AG09319 (cell line): ENCODE results near the gene TOP3B.
"Not testable (repeated sequence)": the region's sequence is repeated elsewhere in the genome, so short reads cannot be mapped to it uniquely, and the experiment has no call there.

ENCODE experiments used
- DNase-seq: peaks from one replicate; pipeline ENCODE4 v3.0.0-alpha.2; 2010; ENCODE audit warnings: low read depth; ENCODE audit errors: extremely low read depth
- TF ChIP-seq, protein P1 (sequence below): IDR thresholded peaks from 2 replicates; pipeline ENCODE4 v1.5.1; 2011; ENCODE audit warnings: low read depth, mild to moderate bottlenecking, inconsistent platforms, low read length, moderate library complexity

The TOP3B gene

DNA sequence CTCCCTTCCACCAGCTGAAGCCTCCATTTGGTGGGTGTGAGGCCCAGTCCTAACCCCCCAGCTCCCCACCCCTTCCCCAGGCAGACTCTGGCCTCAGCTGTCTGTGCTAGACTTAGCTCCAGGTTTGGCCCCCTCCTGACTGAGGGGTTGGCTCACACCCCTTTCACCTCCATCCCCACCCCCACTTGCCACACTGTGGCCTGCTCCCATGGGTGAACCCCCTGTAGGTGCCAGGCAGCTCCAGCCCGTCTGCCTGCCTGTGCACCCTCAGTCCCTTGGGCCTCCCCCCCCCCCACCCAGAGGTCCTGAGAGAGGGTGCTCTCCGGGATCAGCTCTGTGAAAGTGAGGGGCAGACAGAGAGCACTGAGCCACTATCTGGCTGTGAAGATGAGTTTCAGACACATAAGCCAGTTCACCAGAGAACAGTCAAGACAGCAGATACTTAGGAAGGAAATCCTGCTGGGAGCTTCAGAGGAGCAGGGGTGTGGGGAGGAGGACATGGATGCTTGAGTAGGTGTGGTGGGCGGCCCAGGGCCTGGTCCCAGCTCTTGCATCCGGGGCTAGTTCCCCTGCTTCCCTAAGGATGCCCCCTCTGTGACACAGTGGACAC lies 66.2 kb downstream of the TOP3B start:
- no peak for DNase-seq
- TF ChIP-seq, protein P1, sequence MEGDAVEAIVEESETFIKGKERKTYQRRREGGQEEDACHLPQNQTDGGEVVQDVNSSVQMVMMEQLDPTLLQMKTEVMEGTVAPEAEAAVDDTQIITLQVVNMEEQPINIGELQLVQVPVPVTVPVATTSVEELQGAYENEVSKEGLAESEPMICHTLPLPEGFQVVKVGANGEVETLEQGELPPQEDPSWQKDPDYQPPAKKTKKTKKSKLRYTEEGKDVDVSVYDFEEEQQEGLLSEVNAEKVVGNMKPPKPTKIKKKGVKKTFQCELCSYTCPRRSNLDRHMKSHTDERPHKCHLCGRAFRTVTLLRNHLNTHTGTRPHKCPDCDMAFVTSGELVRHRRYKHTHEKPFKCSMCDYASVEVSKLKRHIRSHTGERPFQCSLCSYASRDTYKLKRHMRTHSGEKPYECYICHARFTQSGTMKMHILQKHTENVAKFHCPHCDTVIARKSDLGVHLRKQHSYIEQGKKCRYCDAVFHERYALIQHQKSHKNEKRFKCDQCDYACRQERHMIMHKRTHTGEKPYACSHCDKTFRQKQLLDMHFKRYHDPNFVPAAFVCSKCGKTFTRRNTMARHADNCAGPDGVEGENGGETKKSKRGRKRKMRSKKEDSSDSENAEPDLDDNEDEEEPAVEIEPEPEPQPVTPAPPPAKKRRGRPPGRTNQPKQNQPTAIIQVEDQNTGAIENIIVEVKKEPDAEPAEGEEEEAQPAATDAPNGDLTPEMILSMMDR = no peak

DNA sequence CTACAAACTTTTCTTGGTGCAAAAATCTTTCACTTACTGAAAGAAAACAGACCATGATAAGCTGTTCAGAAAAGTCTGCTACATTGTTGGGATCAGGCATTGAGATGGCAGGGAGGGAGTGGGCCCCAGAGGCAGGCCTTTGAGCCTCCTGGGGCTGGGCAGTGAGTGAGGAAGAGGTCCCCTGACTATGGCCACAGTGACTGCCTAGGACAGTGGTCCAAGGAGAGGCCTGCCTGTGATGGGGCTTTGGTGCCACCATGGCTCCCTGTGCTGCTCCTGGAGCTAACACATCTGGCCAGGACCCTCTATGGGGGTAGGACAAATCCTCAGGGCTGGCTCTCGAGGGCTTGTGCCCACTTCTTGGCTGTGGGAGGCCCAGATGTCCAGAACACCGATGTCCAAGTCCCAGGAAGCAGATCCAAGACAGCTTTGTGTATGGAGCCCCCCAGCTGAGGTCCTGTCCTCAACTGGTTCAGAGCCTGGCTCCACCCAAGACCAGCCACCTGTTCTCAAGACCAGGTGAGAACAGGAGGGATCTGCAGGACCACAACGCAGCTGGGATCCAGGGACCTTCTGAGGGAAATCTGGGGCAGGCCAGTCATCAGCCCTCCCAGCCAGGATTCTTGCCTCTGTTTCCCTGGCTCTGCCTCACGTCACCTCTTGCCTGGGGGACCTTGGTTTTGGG lies 66.8 kb downstream of the TOP3B start:
- TF ChIP-seq, protein P1 = no peak
- DNase-seq = no peak

DNA sequence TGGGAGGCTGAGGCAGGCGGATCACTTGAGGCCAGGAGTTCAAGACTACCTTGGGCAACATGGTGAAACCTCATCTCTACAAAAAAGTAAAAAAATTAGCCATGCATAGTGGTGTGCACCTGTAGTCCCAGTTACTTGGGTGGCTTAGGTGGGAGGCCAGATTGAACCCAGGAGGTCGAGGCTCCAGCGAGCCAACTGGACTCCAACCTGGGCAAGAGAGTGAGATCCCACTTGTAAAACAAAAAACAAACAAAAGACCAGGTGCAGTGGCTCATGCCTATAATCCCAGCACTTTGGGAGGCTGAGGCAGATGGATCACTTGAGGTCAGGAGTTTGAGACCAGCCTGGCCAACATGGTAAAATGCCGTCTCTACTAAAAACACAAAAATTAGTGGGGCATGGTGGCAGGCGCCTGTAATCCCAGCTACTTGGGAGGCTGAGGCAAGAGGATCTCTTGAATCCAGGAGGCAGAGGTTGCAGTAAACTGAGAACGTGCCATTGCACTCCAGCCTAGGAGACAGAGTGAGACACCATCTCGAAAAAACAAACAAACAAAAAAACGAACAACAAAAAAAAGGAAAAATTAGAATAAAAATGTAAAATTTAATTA lies 68.4 kb downstream of the TOP3B start:
- not testable (repeated sequence) for DNase-seq

DNA sequence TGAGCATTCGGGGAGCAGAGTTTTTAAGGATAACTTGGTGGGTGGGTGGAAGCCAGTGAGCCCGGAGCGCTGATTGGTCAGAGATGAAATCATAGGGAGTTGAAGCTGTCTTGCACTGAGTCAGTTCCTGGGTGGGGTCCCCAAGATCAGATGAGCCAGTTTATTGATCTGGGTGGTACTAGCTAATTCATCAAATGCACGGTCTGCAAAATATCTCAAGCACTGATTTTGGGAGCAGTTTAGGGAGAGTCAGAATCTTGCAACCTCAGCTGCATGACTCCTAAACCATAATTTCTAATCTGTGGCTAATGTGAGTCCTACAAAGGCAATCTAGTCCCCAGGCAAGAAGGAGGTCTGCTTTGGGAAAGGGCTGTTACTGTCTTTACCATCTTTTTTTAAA lies 72.2 kb downstream of the TOP3B start:
- DNase-seq = not testable (repeated sequence)

DNA sequence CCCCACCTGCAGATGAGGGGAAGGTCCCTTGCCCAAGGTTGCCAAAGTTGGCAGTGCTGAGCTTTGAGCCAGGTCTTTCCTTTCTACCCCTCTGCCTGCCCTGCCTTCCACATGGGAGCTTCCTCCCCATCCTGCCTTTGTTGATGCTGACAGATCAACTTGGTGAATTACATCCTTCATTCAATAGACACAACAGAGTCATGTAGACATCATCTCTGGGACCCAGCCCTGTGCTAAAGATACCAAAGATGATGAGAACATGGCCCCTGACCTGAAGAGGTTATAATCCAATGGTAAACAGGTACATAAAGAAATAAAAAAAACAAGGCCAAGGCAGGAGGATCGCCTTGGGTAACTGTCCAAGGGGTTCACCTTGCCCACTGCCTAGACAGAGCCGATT lies 72.7 kb downstream of the TOP3B start:
- TF ChIP-seq, protein P1 = no peak
- no peak for DNase-seq

DNA sequence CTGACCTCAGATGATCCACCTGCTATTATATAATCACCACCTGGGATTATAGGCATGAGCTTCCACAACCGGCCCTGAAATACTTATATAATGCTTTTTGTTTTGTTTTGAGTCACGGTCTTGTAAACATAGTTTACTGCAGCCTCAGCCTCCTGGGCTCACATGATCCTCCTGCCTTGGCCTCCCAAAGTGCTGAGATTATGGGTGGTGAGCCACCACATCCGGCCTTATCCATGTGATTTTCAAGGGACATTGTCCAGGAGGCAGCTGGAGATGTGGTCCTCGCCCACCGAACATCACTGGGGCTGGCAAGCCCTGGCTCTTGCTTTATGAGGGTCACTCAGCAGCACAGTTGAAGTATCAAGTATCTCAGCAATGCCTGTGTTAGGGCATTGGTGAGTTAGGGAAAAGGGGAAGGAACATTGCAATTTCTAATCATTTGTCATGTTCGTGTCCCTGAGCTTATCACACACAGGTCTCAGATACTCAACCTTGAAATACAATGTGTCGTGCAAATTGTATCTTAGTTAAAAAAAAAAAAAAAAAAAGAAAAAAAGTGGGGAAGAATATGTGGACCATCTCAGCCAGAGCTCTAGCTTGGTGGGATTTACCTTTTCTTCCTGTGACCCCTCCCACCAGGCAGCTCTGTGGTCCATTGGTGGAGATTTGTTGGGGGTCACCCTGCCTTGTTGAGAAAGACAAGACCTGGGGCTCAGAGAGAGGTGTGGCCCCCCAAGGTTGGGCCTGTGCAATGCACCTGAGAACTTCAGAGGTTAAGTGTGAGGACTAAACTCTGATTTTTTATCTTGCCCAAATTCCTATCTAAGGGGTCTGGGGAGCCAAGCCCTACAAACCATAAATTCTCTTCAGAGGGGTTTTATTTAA lies 74.7 kb downstream of the TOP3B start:
- no peak for DNase-seq
- TF ChIP-seq, protein P1 = no peak
